HG03342 (cell line): Measurements from ENCODE around the gene SEC11A.

Experiments
- ATAC-seq: cut with Tn5 transposase; IDR thresholded peaks from one replicate; pipeline ENCODE4 v1.9.1; 2021; ENCODE audit warnings: mild to moderate bottlenecking, moderate library complexity; ENCODE audit not compliant: unreplicated experiment

Gene SEC11A

GRCh38 chr15:84685304-84685703, 30.6 kb downstream of the SEC11A start:
- no peak for ATAC-seq

GRCh38 chr15:84684092-84684491, 31.8 kb downstream of the SEC11A start:
- no peak for ATAC-seq

DNA sequence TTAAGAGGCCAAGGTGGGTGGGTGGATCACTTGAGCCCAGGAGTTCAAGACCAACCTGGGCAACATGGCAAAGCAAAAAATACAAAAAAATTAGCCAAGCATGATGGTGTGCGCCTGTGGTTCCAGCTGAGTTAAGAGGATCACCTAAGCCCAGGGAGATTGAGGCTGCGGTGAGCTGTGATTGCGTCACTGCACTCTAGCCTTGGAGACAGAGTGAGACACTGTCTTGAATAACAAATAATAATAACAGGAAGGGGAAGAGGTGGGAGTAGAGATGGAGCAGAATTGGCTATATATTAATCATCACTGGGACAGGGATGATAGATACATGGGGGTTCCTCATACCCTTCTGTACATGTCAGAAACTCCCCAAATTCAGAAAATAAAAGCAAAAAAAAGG, 34.1 kb downstream of the SEC11A start:
- no peak for ATAC-seq

GRCh38 chr15:84671211-84671610, 44.7 kb downstream of the SEC11A start:
- ATAC-seq: no peak

DNA sequence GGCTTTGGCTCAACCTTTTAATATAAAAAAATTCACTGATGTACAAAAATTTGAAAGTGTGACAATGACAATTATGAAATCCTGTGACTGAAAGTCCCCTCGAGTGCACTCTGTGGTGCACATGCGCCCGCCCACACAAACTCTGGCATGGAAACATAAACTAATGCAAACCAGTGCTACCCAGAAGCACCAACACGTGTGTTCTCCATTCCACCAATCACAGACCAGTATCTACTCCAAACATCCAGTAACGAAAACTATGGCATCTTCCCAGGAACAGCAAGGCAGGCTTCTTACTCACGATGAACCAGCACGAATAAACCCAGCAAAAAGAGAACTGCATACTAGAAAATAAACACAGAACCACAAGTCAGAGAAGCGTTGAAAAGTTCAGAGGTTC, 46.2 kb downstream of the SEC11A start:
- ATAC-seq: no peak

- ATAC-seq: no peak
Observed at GRCh38 chr15:84668221-84668982, 47.5 kb downstream of the SEC11A start.

GRCh38 chr15:84666373-84666772, 49.6 kb downstream of the SEC11A start:
- no peak for ATAC-seq

DNA sequence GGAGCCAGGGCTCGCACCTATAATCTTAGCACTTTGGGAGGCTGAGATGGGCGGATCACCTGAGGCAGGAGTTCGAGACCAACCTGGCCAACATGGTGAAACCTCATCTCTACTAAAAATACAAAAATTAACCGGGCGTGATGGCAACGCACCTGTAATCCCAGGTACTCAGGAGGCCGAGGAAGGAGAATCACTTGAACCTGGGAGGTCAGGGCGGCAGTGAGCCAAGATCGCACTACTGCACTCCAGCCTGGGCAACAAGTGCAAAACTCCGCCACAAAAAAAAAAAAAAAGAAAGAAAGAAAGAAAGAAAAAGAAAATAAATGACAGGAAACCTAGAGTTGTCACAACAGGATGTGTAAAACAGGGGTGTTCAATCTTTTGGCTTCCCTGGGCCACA, 54.9 kb downstream of the SEC11A start:
- no peak for ATAC-seq

GRCh38 chr15:84659904-84660781, 55.8 kb downstream of the SEC11A start:
- no peak for ATAC-seq

DNA sequence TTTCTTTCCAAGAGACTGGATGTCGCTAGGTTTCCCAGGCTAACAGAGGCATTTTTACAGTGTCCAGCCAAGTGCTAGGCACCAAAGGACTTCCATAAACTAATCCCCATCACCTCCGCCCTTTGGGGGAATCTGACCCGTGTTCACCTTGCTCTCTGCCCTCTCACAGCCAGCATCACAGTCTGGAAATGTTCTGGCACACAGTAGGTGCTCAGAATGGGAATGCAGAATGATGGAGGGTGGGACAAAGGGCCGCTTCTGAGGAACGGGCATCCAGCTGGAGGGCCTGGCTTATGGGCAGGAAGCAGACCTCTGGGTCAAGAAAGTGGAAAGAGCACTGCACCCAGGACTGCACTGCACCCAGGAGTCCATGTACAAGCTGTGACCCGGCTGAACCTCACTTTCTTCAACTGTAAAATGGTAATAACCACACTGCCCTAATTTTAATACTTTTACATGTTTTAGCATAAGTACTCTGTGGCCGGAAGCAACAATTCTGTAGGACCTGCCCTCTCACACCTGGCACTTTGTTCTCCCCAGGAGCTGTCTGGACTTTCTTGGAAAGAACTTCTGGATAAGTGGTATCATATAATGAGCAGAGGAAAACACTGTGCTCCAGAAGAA, 57.0 kb downstream of the SEC11A start:
- no peak for ATAC-seq

DNA sequence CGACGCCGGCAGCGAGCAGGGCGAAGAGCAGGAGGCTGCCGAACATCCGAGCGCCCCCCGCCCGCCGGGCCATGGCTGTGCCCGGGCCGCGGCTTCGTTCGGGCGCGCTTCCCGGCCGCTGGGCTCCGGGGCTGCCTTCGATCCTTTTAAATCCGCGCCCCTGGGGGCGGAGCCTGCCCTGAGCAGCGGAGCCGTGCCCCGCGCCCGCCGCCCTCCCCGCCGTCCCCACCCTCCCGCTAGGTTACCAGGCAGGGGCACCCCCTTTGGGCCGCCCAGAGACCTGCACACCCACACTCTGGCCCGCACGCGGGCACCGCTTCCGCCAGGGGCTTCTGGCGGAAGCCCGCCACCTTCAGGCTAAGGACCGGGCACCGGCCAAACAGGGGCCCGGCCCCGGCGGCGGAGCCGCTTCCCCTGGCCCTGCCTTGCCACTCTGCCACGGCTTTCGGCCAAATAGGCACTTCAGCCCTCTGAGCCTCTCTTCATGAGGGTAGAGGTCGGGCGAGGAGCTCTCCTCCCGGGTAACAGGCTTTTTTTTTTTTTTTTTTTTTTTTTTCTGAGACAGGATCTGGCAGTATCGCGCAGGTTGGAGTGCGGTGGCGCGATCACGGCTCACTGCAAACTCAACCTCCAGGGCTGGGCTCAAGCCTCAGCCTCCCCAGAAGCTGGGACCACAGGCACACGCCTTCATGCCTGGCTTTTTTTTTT, 57.7 kb downstream of the SEC11A start, which contains the start of gene NMB:
NMB (minus strand) TSS at position 120 of the 708 bp plus-strand sequence; CDS start at position 73, 47 bp downstream.
- ATAC-seq: peak; percentile 64

- ATAC-seq: no peak
Observed at GRCh38 chr15:84657748-84658079, 58.2 kb downstream of the SEC11A start.

GRCh38 chr15:84656972-84657371, 59.0 kb downstream of the SEC11A start:
- ATAC-seq: no peak

GRCh38 chr15:84654689-84655453, 61.1 kb downstream of the SEC11A start:
- ATAC-seq: peak; percentile 29

- peak; percentile 78 for ATAC-seq
Observed at GRCh38 chr15:84653910-84654688, 61.8 kb downstream of the SEC11A start, which contains the start of gene WDR73. Gene WDR73 (minus strand): TSS chr15:84654283. CDS start chr15:84654274, 9 bp downstream.

- no peak for ATAC-seq
Observed at GRCh38 chr15:84653584-84653909, 62.4 kb downstream of the SEC11A start.

GRCh38 chr15:84649706-84650105, 66.2 kb downstream of the SEC11A start:
- ATAC-seq: no peak

GRCh38 chr15:84648539-84648938, 67.4 kb downstream of the SEC11A start:
- no peak for ATAC-seq

DNA sequence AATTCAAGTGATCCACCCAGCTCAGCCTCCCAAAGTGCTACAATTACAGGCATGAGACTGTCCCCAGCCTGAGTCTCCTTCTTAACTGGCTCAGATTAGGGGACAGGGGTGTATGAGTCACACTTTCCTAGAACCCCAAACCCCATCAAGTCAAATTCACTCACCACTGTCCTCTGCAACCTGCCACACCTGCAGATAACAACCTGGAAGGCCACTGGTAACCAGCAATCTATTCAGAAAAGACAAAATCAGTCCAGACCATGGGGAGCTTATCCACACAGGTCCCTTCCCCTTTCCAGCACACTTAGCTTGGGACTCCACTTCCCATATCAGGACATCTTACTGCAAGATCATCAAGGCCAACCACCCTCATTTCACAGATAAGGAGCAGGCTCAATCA, 68.2 kb downstream of the SEC11A start:
- no peak for ATAC-seq

DNA sequence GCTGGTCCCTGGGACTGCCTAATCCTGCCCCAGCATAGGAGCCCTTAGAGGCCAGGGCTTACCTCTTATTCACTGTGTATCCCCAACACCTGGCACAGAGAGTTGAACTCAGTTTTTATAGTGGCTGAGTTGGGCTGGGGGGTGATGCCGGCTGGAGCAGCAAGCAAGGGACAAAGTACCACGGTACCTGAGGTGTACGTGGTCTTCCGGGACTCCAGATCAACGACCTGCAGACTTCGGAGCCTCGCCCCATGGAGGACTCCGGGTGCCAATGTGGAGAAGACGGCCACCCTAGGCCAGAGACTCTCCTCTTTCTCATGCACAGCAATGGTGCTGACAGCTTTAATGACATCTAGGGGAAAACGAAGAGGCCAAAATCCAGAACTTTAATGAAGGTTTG, 69.9 kb downstream of the SEC11A start:
- ATAC-seq: no peak
